ENCODE results near the gene CDKN1C. TPM values are rescaled to one million over a fixed set of nuclear protein-coding genes. Genes with fewer than 3 reads are reported as not detected.

Gene CDKN1C
- total RNA-seq, 1 donor from 2014 or later = 34.8 TPM

GRCh38 chr11:2865922-2866577 lies 19.5 kb downstream of the CDKN1C start:
- peaks cover 67% of the 10 kb centered on the region for H3K27me3 ChIP-seq (ENCODE audit: control insufficient read depth, insufficient read depth, low read length)
- DNase-seq (ENCODE audit: low read depth) = no peak
- H3K4me3 ChIP-seq (ENCODE audit: low read depth, low read length) = no peak overlapping the region
- no peaks in the 10 kb centered on the region for H3K36me3 ChIP-seq (ENCODE audit: control insufficient read depth, insufficient read depth, low read length)
- TF ChIP-seq, protein P1, sequence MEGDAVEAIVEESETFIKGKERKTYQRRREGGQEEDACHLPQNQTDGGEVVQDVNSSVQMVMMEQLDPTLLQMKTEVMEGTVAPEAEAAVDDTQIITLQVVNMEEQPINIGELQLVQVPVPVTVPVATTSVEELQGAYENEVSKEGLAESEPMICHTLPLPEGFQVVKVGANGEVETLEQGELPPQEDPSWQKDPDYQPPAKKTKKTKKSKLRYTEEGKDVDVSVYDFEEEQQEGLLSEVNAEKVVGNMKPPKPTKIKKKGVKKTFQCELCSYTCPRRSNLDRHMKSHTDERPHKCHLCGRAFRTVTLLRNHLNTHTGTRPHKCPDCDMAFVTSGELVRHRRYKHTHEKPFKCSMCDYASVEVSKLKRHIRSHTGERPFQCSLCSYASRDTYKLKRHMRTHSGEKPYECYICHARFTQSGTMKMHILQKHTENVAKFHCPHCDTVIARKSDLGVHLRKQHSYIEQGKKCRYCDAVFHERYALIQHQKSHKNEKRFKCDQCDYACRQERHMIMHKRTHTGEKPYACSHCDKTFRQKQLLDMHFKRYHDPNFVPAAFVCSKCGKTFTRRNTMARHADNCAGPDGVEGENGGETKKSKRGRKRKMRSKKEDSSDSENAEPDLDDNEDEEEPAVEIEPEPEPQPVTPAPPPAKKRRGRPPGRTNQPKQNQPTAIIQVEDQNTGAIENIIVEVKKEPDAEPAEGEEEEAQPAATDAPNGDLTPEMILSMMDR (IDR thresholded peaks at IDR 0.05; ENCODE audit: insufficient read depth, low read length, poor library complexity, severe bottlenecking) = no peak

DNA sequence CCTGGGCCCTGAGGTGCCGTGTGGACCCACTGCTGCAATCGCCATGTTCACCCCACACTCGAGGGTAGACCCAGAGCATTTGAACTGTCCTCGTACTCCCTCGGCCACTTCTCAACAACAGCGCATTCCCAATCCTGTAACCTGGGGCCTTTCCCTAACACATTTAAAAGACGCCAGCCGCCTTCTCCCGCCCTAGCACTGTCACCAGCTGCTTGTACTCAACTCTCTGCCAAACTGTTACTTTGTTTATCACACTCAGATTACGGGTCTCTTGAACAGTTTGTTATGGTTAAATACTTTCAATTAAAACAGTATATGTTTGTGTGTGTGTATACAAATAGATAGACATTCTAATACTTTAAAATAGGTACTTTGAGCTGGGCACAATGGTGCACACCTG lies 20.7 kb downstream of the CDKN1C start:
- no peak for DNase-seq (ENCODE audit: low read depth)
- Histone ChIP-seq H3K36me3 (ENCODE audit: control insufficient read depth, insufficient read depth, low read length) (no peaks in the 10 kb centered on the region), H3K27me3 (ENCODE audit: control insufficient read depth, insufficient read depth, low read length) (peaks cover 58% of the 10 kb centered on the region), H3K4me3 (ENCODE audit: low read depth, low read length) (no peak overlapping the region)
- TF ChIP-seq, protein P1 (IDR thresholded peaks at IDR 0.05; ENCODE audit: insufficient read depth, low read length, poor library complexity, severe bottlenecking) = no peak

DNA sequence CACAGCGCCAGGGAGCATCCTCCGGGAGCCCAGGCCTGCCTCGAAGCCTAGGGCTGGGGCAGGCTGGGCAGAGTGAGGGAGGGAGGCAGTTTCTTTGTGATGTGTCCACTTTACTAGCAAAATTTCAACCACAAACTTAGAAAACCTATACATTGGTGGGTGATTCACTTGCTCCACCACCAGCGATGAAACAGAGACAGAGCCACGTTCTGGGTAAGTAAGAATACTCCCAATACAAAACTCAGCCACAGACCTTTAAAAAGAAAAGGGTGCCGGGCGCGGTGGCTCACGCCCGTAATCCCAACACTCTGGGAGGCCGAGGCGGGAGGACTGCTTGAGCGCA lies 22.3 kb downstream of the CDKN1C start:
- TF ChIP-seq, protein P1 (IDR thresholded peaks at IDR 0.05; ENCODE audit: insufficient read depth, low read length, poor library complexity, severe bottlenecking) = no peak
- no peaks in the 10 kb centered on the region for H3K36me3 ChIP-seq (ENCODE audit: control insufficient read depth, insufficient read depth, low read length)
- DNase-seq (ENCODE audit: low read depth) = no peak
- no peak overlapping the region for H3K4me3 ChIP-seq (ENCODE audit: low read depth, low read length)
- H3K27me3 ChIP-seq (ENCODE audit: control insufficient read depth, insufficient read depth, low read length) = peaks cover 49% of the 10 kb centered on the region

GRCh38 chr11:2862395-2863275 lies 22.9 kb downstream of the CDKN1C start:
- TF ChIP-seq, protein P1 (IDR thresholded peaks at IDR 0.05; ENCODE audit: insufficient read depth, low read length, poor library complexity, severe bottlenecking) = no peak
- Histone ChIP-seq H3K4me3 (ENCODE audit: low read depth, low read length) (no peak overlapping the region), H3K36me3 (ENCODE audit: control insufficient read depth, insufficient read depth, low read length) (no peaks in the 10 kb centered on the region), H3K27me3 (ENCODE audit: control insufficient read depth, insufficient read depth, low read length) (peaks cover 48% of the 10 kb centered on the region)
- no peak for DNase-seq (ENCODE audit: low read depth)

- Histone ChIP-seq H3K36me3 (ENCODE audit: control insufficient read depth, insufficient read depth, low read length) (no peaks in the 10 kb centered on the region), H3K27me3 (ENCODE audit: control insufficient read depth, insufficient read depth, low read length) (peaks cover 50% of the 10 kb centered on the region), H3K4me3 (ENCODE audit: low read depth, low read length) (no peak overlapping the region)
- TF ChIP-seq, protein P1 (IDR thresholded peaks at IDR 0.05; ENCODE audit: insufficient read depth, low read length, poor library complexity, severe bottlenecking) = no peak
- no peak for DNase-seq (ENCODE audit: low read depth)
Measured at GRCh38 chr11:2860636-2861035, 24.9 kb downstream of the CDKN1C start.

Data from kidney epithelial cell (primary cell).